GM12891 (cell line): ENCODE data around the gene OSMR.

Experiments
- POLR2A ChIP-seq: IDR thresholded peaks from 2 replicates; pipeline ENCODE4 v1.6.1; 2011; ENCODE audit warnings: low read depth, low read length, control low read depth
- POLR2AphosphoS5 ChIP-seq: IDR thresholded peaks from 2 replicates; pipeline ENCODE4 v1.6.1; 2011; ENCODE audit warnings: low read depth, low read length, control low read depth
- POU2F2 ChIP-seq: IDR thresholded peaks from 2 replicates; pipeline ENCODE4 v1.6.1; 2011; ENCODE audit warnings: low read depth, mild to moderate bottlenecking, control low read depth, low read length, moderate library complexity
- TAF1 ChIP-seq: IDR thresholded peaks from 2 replicates; pipeline ENCODE4 v1.6.1; 2011; ENCODE audit warnings: low read depth, low read length, control low read depth

DNA sequence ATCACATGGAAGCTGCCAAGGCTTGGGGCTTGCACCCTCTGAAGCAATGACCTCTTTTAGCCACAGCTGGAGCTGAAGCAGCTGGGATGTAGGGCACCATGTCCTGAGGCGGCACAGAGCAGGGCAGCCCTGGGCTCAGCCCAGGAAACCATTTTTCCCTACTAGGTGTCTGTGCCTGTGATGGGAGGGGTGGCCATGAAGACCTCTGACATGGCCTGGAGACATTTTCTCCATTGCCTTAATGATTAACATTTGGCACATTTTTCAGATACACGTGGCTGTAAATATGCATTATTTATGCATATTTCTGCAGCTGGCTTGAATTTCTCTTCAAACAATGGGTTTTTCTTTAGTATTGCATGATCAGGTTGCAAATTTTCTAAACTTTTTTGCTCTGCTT is 81.7 kb downstream of the OSMR start:
- TF ChIP-seq POLR2AphosphoS5 (no peak), TAF1 (no peak), POU2F2 (no peak), POLR2A (no peak)
